Measurements from ENCODE around the gene PHLPP2.

GRCh38 chr16:71748226-71748625 lies 23.7 kb upstream of the PHLPP2 start:
- no peak for TF ChIP-seq CTCF (IDR thresholded peaks at IDR 0.05)
- no peak for TF ChIP-seq POLR2AphosphoS5 (IDR thresholded peaks at IDR 0.05)
- no peak for TF ChIP-seq POLR2A (IDR thresholded peaks at IDR 0.05)
